Loucy (cell line): ENCODE data around the gene EXOC5.

ENCODE experiments used
- CTCF ChIP-seq: fragments of 200-600 bp; sonication (generic); conservative IDR thresholded peaks from 2 replicates; pipeline ENCODE4 v1.5.1; 2014; ENCODE audit warnings: mild to moderate bottlenecking, antibody characterized with exemption, low read length
- EZH2phosphoT487 ChIP-seq: fragments of 200-600 bp; IDR thresholded peaks from 2 replicates; pipeline ENCODE4 v1.6.1; 2018; ENCODE audit warnings: antibody characterized with exemption, mild to moderate bottlenecking, moderate library complexity, borderline replicate concordance

- TF ChIP-seq CTCF (no peak), EZH2phosphoT487 (no peak)
Observed at GRCh38 chr14:57174466-57174865, 94.2 kb downstream of the EXOC5 start.
